HepG2 (cell line): ENCODE data around the gene TCF23. TPM values are rescaled to one million over a fixed set of nuclear protein-coding genes. Genes with fewer than 3 reads are reported as not detected.

Source experiments
- CREB3 ChIP-seq: sonication (generic); formaldehyde crosslinking; IDR thresholded peaks from 2 replicates; pipeline ENCODE4 v1.5.0; 2020; ENCODE audit warnings: missing genetic modification reagents
- GPN1 ChIP-seq: sonication (generic); formaldehyde crosslinking; IDR thresholded peaks from 2 replicates; pipeline ENCODE4 v1.5.1; 2020; ENCODE audit warnings: missing genetic modification reagents, borderline replicate concordance
- KIAA2018 ChIP-seq: sonication (generic); formaldehyde crosslinking; IDR thresholded peaks from 2 replicates; pipeline ENCODE4 v1.5.0; 2020; ENCODE audit warnings: mild to moderate bottlenecking, missing genetic modification reagents, borderline replicate concordance
- MEF2D ChIP-seq: sonication (generic); formaldehyde crosslinking; IDR thresholded peaks from 2 replicates; pipeline ENCODE4 v1.5.1; 2020; ENCODE audit warnings: mild to moderate bottlenecking, missing genetic modification reagents
- MZF1 ChIP-seq: sonication (generic); formaldehyde crosslinking; IDR thresholded peaks from 2 replicates; pipeline ENCODE4 v1.8.1; 2023; ENCODE audit warnings: mild to moderate bottlenecking, missing genetic modification reagents, borderline replicate concordance
- NONO ChIP-seq, 2 experiments: fragments of 450-650 bp in 1 of 2; sonication (generic) in 1 of 2; formaldehyde crosslinking in 1 of 2; IDR thresholded peaks in 1 of 2; conservative IDR thresholded peaks in 1 of 2; 2 replicates each; pipeline versions ENCODE4 v1.6.1 to v1.8.0; 2017 to 2022; ENCODE audit warnings: mild to moderate bottlenecking in 1 of 2, missing genetic modification reagents in 1 of 2, moderate library complexity in 1 of 2
- U2AF2 ChIP-seq: fragments of 200-400 bp; formaldehyde crosslinking; IDR thresholded peaks from 2 replicates; pipeline ENCODE4 v1.6.1; 2017; ENCODE audit warnings: low read depth, mild to moderate bottlenecking, low read length
- ZBTB2 ChIP-seq: sonication (generic); formaldehyde crosslinking; IDR thresholded peaks from 2 replicates; pipeline ENCODE4 v1.8.0; 2022; ENCODE audit warnings: low read depth, missing genetic modification reagents
- ZFAT ChIP-seq: sonication (generic); formaldehyde crosslinking; conservative IDR thresholded peaks from 2 replicates; pipeline ENCODE4 v1.8.1; 2023; ENCODE audit warnings: missing genetic modification reagents, inconsistent platforms
- ZFP37 ChIP-seq: sonication (generic); formaldehyde crosslinking; IDR thresholded peaks from 2 replicates; pipeline ENCODE4 v1.4.0; 2020; ENCODE audit warnings: missing genetic modification reagents, borderline replicate concordance
- ZNF207 ChIP-seq: fragments of 450-650 bp; IDR thresholded peaks from 2 replicates; pipeline ENCODE4 v1.6.1; 2016; ENCODE audit warnings: antibody characterized with exemption, borderline replicate concordance
- ZNF431 ChIP-seq: sonication (generic); formaldehyde crosslinking; IDR thresholded peaks from 2 replicates; pipeline ENCODE4 v1.9.0; 2022; ENCODE audit warnings: missing genetic modification reagents, low read depth, mild to moderate bottlenecking, borderline replicate concordance
- polyA plus RNA-seq, 8 experiments: library from polyadenylated mRNA; depleted of rRNA in 3 of 8; stranded (reverse) in 7 of 8; unstranded in 1 of 8; fragments of >200 nt; fragmentation: Illumina TruSeq in 4 of 8; extraction: Trizol in 4 of 8; gene quantifications; 2 replicates each; pipeline versions ENCODE4 v1.2.1 to v1.2.3, GENCODE V29; 2011 to 2016; ENCODE audit warnings: low read depth in 4 of 8, missing spikeins in 1 of 8, mixed read lengths in 1 of 8; ENCODE audit not compliant: insufficient read depth in 1 of 8
- total RNA-seq, 5 experiments: library from RNA; depleted of rRNA; stranded (reverse); fragments of >200 nt; fragmentation: Illumina TruSeq; extraction: Trizol; gene quantifications; 2 replicates each; pipeline ENCODE4 v1.2.3, GENCODE V29; 2016; ENCODE audit warnings: low read depth in 1 of 5
- TF ChIP-seq, protein P1 (sequence below): sonication (generic); formaldehyde crosslinking; IDR thresholded peaks from 2 replicates; pipeline ENCODE4 v1.4.0; 2020; ENCODE audit warnings: missing genetic modification reagents; ENCODE audit errors: not compliant biosample characterization
- TF ChIP-seq, protein P2 (sequence below): sonication (generic); formaldehyde crosslinking; IDR thresholded peaks from 2 replicates; pipeline ENCODE4 v1.8.1; 2023; ENCODE audit warnings: mild to moderate bottlenecking, inconsistent platforms, moderate library complexity, missing genetic modification reagents, borderline replicate concordance

The TCF23 gene
- total and polyA plus RNA-seq, 2 of the 13 experiments (the other 11 are each of a cell fraction or from before 2014, with no cell fraction given): 0.02 to 1.4 TPM

DNA sequence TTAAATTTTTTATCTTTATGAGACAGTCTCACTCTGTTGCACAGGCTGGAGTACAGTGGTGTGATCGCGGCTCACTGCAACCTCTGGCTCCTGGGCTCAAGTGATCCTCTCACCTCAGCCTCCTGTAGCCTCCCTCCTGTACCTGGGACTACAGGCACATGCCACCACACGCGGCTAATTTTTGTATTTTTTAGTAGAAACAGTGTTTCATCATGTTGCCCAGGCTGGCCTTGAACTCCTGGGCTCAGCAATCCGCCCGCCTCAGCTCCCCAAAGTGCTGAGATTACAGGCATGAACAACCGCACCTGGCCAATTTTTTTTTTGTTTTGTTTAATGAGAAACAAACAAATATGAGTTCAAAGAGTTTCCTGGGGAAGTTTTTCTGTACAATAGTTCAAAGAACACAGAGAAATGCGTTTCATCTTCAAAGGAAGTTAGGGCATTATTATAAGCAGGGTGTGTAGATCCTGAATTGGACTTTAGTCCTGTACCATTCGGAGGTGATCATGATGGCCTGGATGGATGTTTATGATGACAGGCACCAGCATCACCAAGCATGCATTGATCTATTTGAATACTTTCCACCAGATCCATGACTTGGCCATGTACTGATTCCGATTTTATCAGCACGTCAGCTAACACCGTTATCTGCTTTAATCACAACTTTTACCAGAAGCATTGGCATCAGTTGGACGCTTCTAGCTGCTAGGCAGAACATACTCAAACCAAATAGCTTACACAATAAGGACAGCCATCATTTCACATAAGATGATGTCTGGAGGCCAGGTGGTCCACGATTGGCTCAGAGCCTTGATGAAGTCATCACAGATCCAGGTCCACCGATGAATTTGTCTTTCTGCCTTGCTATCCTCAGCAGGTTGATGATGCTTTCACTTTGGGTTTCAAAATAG lies 28.9 kb downstream of the TCF23 start (continued):
- TF ChIP-seq KIAA2018 (CRISPR knock-in tag) (0 out of 2 replicates have a peak, but pooled peaks have one; percentile 67), GPN1 (CRISPR knock-in tag) (no peak), U2AF2 (no peak), ZFAT (CRISPR knock-in tag) (no peak), NONO (IDR thresholded peaks at IDR 0.05) (no peak), NONO (CRISPR knock-in tag; conservative IDR thresholded peaks at IDR 0.05) (peak; percentile 93), MEF2D (peak; percentile 92), ZBTB2 (CRISPR knock-in tag) (peak; percentile 69; the same call in 1 of the 2 replicates), ZFP37 (CRISPR knock-in tag) (peak; percentile 90; the same call in 1 of the 2 replicates), CREB3 (CRISPR knock-in tag) (no peak; the same call in 1 of the 2 replicates), ZNF431 (peak; percentile 73; the same call in 1 of the 2 replicates), MZF1 (CRISPR knock-in tag) (no peak), ZNF207 (no peak)
- TF ChIP-seq, protein P1, sequence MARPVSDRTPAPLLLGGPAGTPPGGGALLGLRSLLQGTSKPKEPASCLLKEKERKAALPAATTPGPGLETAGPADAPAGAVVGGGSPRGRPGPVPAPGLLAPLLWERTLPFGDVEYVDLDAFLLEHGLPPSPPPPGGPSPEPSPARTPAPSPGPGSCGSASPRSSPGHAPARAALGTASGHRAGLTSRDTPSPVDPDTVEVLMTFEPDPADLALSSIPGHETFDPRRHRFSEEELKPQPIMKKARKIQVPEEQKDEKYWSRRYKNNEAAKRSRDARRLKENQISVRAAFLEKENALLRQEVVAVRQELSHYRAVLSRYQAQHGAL (CRISPR knock-in tag): peak; percentile 60
- TF ChIP-seq, protein P2, sequence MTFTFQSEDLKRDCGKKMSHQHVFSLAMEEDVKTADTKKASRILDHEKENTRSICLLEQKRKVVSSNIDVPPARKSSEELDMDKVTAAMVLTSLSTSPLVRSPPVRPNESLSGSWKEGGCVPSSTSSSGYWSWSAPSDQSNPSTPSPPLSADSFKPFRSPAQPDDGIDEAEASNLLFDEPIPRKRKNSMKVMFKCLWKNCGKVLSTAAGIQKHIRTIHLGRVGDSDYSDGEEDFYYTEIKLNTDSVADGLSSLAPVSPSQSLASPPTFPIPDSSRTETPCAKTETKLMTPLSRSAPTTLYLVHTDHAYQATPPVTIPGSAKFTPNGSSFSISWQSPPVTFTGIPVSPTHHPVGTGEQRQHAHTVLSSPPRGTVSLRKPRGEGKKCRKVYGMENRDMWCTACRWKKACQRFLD (CRISPR knock-in tag): no peak
